GM12872 (cell line): Measurements from ENCODE around the gene RASA3.

Source experiments
- CTCF ChIP-seq: IDR thresholded peaks from 3 replicates; pipeline ENCODE4 v1.5.1; 2011; ENCODE audit warnings: low read depth, mild to moderate bottlenecking, low read length, moderate library complexity; ENCODE audit not compliant: insufficient read depth

RASA3 gene

DNA sequence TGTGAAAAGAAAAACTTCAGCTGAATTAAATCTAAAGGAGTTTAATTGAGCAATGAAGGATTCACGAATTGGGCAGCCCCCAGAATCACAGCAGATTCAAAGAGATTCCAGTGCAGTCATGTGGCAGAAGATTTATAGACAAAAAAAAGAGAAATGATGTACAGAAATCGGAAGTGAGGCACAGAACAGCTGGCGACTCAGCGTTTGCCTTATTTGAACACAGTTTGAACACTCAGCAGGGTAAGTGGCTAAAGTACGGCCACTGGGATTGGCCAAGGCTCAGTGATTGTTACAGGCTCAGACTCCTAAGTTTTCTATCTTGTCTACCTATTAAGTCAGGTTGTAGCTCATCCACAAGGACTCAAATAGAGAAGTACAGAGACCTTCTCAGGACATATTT is 35.0 kb upstream of the RASA3 start:
- no peak for TF ChIP-seq CTCF

DNA sequence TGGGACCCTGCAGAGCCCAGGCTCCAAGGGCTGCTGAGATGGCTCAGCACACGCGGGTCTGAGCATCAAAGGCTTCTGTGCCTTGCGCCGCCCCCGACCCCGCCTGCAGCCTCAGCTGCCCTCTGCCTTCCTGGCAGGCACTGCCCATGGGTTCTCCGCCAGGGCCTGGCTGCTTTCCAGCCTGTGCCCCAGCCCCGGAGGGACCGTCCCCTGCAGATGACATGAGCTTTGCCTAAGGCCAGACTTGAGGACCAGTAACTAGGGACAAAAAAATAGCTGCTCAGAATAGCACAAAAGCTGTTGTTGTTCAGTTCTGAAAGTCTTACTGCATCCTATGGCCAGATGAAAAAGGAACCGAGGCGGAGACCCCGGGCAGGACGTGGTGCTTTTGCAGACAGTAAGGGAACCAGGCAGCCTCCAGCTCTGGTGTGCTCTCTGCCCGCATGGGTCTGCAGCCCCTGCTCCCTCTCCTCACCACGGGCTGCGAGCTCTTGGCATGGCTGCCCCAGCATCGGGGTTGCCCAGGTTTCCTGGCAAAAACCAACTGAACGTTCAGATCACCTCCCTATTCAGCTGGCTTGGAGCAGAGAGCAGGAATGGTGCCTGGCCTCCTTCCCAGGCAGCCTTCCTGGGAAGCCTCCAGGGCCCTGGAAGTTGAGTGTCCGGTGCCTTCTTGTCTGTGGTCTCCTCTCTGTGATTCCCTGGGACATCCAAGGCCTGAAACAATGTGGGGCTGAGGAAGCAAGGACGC is 34.1 kb upstream of the RASA3 start:
- no peak for TF ChIP-seq CTCF

DNA sequence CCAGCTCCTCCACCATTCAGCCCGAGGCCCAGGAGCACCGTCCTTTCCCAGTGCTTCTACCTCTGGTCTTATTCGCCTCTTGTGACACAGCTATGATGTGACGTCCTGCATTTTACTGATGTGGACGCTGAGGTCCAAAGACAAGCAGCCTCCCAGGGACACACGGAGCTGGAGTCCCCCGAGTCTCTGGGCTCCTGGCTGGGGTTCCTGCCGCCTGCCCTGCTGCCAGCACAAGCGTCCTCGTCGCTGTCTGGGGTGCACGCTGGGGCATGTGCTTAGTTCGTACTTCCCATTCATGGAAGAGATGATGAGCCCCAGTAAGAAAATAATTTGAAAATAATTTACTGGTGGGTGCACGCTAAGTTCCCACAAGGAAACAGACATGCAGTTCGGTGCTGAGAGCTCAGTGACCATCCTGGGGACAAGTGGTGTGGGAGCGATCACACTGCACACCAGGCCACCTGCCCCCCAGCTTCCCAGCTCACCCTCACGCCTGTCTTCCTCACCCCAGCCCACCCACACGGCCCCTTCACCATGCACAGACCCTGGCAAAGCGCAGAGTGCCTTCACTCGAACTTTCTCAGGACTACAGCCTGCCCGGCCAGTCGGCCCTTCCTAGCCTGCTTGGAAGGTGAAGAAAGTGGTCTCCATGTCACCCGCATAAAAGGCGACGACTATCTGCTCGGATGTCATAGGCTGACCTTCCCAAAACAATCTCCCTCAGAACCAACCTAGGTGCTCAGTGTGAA is 32.4 kb upstream of the RASA3 start:
- TF ChIP-seq CTCF = no peak

- TF ChIP-seq CTCF = no peak
Observed at GRCh38 chr13:114164053-114164452, 31.6 kb upstream of the RASA3 start.

DNA sequence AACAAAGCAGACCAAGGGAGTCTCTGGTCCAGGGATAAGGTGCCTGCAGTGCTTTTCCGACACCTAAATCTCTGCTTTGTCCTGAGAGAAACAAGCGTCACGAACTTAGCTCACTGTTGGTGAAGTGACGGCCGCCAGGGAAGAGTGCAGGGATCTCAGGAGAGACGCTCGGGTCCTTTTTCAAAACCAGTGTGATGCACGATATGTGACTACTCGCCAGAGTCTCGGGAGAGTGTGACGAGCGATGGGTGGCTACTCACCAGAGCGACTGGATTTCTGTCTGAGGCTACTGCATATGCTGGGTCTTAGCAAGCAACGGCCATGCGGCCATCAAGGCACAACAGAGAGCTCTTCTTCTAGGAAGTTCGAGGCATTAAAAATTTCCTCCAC is 30.1 kb upstream of the RASA3 start:
- TF ChIP-seq CTCF = no peak

DNA sequence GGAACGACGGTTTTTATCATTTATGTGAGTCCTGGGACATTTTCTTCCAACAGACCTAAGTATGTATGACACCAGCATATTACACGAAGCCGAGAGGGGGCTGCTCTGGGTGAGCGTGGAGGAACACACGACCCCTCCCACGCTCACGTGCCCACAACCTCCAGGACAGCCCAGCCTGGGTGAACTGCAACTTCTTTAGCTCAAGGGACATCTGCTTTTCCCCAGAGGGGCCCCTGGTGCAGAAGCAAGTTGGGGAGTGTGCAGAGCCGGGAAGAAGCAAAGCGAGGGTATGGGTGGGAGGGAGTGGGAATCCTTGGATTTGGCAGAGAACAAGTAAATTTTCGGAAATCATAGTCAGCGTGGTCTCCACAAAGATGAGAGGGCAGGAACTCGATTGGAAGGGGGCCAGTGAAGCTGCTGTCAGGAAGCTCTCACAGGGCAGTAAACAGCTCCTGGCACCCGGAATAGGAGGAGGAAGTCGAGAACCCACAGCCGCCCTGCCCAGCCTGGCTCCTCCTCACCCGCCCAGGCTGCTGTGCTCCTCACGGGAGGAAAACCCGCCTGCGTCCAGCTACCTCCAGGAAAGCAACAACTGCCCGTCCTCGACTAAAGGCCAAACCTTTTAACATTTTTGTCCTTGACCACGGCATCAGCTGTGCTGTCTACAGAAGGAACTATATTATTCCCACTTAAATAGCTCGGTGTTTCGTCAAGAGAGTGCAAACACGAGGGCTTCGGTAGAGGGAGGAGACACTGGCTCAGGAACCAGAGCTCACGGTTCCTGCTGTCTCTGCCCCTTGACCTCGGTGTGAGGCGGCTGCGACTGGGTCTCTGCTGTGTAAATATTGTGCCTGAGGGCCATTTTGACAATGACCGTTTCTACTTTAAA is 29.5 kb upstream of the RASA3 start:
- TF ChIP-seq CTCF = no peak

GRCh38 chr13:114161028-114161556 is 28.7 kb upstream of the RASA3 start:
- TF ChIP-seq CTCF = no peak
